Parathyroid adenoma (tissue), 2 donors: ENCODE results near the gene SRSF11.
"Not testable (repeated sequence)": the region's sequence is repeated elsewhere in the genome, so short reads cannot be mapped to it uniquely, and the experiment has no call there.

Experiments
- H2AFZ ChIP-seq: fragments of 300-600 bp; sonication (generic); one replicate; pipeline ENCODE4 v1.7.0; 2017; ENCODE audit warnings: antibody characterized with exemption, mild to moderate bottlenecking
- H3K27ac ChIP-seq: fragments of 300-600 bp; sonication (generic); one replicate; pipeline ENCODE4 v1.7.0; 2017
- H3K27me3 ChIP-seq: fragments of 300-600 bp; sonication (generic); one replicate; pipeline ENCODE4 v1.7.0; 2017; ENCODE audit warnings: low read length; ENCODE audit not compliant: control insufficient read depth, insufficient read depth
- H3K36me3 ChIP-seq: fragments of 300-600 bp; sonication (generic); one replicate; pipeline ENCODE4 v1.7.0; 2017; ENCODE audit warnings: low read length; ENCODE audit not compliant: control insufficient read depth, insufficient read depth
- H3K4me1 ChIP-seq: fragments of 300-600 bp; sonication (generic); one replicate; pipeline ENCODE4 v1.7.0; 2017; ENCODE audit warnings: control low read depth
- H3K4me2 ChIP-seq: fragments of 300-600 bp; sonication (generic); one replicate; pipeline ENCODE4 v1.7.0; 2017; ENCODE audit warnings: low read length
- H3K4me3 ChIP-seq: fragments of 300-600 bp; sonication (generic); one replicate; pipeline ENCODE4 v1.7.0; 2017; ENCODE audit warnings: low read depth, low read length
- H3K79me2 ChIP-seq: fragments of 300-600 bp; sonication (generic); one replicate; pipeline ENCODE4 v1.7.0; 2017; ENCODE audit warnings: control low read depth
- H3K9ac ChIP-seq: fragments of 300-600 bp; sonication (generic); one replicate; pipeline ENCODE4 v1.7.0; 2017; ENCODE audit warnings: mild to moderate bottlenecking
- H3K9me3 ChIP-seq: fragments of 300-600 bp; sonication (generic); one replicate; pipeline ENCODE4 v1.7.0; 2017; ENCODE audit warnings: low read length; ENCODE audit not compliant: control insufficient read depth
- TF ChIP-seq, protein P1 (sequence below): fragments of 300-600 bp; sonication (generic); IDR thresholded peaks from one replicate; pipeline ENCODE4 v1.7.0; 2017; ENCODE audit warnings: antibody characterized with exemption, mild to moderate bottlenecking
- donor health status: primary hyperparathyroidism.

Gene SRSF11

DNA sequence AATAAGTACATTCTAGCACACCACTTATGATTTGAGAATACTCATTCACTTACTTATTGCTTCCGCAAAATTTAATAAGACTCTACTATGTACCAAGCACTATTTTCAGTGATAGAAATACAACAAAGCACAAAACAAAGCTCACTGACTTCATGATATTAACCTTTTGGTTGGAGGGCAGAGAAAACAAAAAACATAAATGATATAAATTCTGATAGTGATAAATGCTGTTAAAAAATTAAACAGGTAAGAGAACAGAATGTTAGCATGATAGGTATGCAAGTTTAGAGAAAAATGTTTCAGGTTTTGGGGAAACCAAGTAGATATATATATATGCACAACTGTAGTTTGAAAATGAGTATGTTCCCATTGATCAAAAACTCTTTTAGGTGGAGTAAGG, 17.0 kb upstream of the SRSF11 start:
- Histone ChIP-seq H3K4me1 (no peaks in the 10 kb centered on the region), H3K27ac (no peak overlapping the region), H2AFZ (no peak overlapping the region), H3K27me3 (no peaks in the 10 kb centered on the region), H3K4me3 (peak overlapping the region; percentile 88), H3K79me2 (peaks cover 19% of the 10 kb centered on the region), H3K9me3 (no peaks in the 10 kb centered on the region), H3K4me2 (peak overlapping the region; percentile 69), H3K9ac (no peak overlapping the region), H3K36me3 (no peaks in the 10 kb centered on the region)
- TF ChIP-seq, protein P1, sequence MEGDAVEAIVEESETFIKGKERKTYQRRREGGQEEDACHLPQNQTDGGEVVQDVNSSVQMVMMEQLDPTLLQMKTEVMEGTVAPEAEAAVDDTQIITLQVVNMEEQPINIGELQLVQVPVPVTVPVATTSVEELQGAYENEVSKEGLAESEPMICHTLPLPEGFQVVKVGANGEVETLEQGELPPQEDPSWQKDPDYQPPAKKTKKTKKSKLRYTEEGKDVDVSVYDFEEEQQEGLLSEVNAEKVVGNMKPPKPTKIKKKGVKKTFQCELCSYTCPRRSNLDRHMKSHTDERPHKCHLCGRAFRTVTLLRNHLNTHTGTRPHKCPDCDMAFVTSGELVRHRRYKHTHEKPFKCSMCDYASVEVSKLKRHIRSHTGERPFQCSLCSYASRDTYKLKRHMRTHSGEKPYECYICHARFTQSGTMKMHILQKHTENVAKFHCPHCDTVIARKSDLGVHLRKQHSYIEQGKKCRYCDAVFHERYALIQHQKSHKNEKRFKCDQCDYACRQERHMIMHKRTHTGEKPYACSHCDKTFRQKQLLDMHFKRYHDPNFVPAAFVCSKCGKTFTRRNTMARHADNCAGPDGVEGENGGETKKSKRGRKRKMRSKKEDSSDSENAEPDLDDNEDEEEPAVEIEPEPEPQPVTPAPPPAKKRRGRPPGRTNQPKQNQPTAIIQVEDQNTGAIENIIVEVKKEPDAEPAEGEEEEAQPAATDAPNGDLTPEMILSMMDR = no peak

DNA sequence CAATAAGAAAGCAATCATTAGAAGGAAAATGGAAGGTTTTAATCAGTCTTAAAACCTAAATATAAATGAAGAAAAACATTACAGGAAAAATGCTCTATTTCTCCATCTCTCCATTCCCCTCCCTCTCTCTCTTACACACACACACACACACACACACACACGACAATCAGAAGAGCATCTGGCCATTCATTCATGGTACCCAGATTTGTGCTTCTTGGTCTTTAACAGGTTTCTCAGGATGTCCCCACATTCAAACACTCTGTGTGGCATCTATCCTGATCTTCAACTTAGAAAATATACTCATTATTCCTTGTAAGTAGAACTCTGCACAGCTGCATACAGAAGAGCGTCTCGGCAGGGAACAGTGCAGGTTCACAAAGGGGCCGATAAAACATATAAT, 16.6 kb upstream of the SRSF11 start:
- Histone ChIP-seq H3K4me1 (no peaks in the 10 kb centered on the region), H3K79me2 (peaks cover 19% of the 10 kb centered on the region), H3K9me3 (no peaks in the 10 kb centered on the region), H3K9ac (no peak overlapping the region), H3K27me3 (no peaks in the 10 kb centered on the region), H3K27ac (no peak overlapping the region), H2AFZ (peak overlapping the region; percentile 94), H3K4me3 (peak overlapping the region; percentile 88), H3K4me2 (peak overlapping the region; percentile 69), H3K36me3 (no peaks in the 10 kb centered on the region)
- TF ChIP-seq, protein P1 = no peak

DNA sequence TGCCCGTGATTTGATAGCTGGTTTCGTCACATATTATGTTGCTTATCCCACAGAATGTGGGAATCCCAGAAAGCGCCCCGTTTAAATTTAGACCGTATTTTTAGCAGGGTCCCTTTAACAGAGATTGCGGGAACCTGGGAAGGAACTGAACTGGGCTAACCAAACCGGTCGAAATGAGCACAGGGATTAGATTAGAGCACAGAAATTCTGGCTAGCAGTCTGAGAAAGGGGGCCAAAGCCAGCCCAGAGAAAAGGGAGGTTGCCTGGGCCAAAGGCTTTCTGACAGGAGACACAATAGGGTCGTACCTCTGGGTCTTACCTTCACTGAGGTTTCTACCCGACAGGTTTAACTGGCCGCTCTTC, 16.1 kb upstream of the SRSF11 start:
- Histone ChIP-seq H3K4me3 (peak overlapping the region; percentile 88), H3K9ac (peak overlapping the region; percentile 25), H3K4me2 (peak overlapping the region; percentile 69), H2AFZ (peak overlapping the region; percentile 94), H3K27me3 (no peaks in the 10 kb centered on the region), H3K4me1 (no peaks in the 10 kb centered on the region), H3K79me2 (peaks cover 19% of the 10 kb centered on the region), H3K27ac (peak overlapping the region; percentile 80), H3K9me3 (no peaks in the 10 kb centered on the region), H3K36me3 (no peaks in the 10 kb centered on the region)
- TF ChIP-seq, protein P1 = no peak

DNA sequence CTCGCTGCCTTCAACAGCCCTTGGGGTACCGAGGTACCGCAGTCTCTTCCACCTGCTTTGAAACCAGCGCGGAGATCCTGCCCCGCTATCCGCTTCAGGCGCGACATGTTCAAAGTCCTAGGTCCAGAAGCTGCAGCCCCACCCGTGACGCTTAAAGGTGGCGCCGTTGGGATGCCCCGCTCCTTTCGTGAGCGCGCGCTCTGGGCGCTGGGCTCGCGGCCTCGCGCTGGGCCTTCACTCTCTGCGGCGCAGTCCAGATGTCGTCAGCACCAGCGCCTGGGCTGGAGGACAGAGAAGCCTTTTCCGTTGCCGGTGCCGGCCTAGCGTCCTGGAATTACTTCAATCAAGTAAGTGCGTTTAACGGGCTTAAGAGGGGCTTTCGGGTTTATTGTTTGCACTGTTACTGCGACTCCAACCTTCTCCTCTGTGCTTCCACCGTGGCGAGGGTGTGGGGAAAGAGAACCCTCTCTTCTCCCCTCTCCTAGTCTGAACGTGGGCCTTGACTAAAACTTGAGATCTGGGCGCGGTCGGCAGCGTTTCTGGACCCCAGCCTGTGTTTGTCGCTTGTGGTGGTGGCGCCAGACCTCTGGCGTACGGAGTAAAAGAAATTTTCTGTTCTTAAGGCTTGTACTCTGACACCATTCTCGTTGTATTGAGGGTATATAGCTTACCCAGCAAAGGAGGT, 15.6 kb upstream of the SRSF11 start, which contains the start of gene LRRC40:
Gene LRRC40, minus strand, starts transcription at position 146 of the 685 bp plus-strand sequence. Its CDS starts 39 bp downstream, at position 107.
- Histone ChIP-seq H3K36me3 (no peaks in the 10 kb centered on the region), H3K4me2 (peak within 1 kb of the TSS; percentile 69), H3K79me2 (peaks cover 22% of the 10 kb centered on the region), H3K9me3 (no peaks in the 10 kb centered on the region), H3K27me3 (no peaks in the 10 kb centered on the region), H3K27ac (peak within 1 kb of the TSS; percentile 80), H3K4me1 (no peaks in the 10 kb centered on the region), H2AFZ (peak within 1 kb of the TSS; percentile 94), H3K9ac (peak within 1 kb of the TSS; percentile 78), H3K4me3 (peak within 1 kb of the TSS; percentile 88)
- TF ChIP-seq, protein P1 = no peak

DNA sequence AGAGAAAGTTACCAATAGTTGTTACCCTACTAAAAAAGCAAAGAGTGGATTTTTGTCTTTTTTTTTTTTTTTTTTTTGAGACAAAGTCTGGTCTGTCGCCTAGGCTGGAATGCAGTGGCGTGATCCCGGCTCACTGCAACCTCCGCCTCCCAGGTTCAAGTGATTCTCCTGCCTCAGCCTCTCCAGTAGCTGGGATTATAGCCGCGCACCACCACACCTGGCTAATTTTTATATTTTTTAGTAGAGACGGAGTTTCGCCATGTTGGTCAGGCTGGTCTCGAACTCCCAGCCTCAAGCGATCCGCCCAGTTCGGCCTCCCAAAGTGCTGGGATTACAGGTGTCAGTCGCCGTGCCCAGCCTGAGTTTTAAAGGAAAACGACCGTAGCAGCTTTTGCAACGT, 14.3 kb upstream of the SRSF11 start:
- peak overlapping the region; percentile 88 for H3K4me3 ChIP-seq
- not testable (repeated sequence) for H3K27ac ChIP-seq, H3K9me3 ChIP-seq, H2AFZ ChIP-seq, H3K36me3 ChIP-seq, H3K27me3 ChIP-seq, H3K9ac ChIP-seq, H3K4me1 ChIP-seq
- peaks cover 22% of the 10 kb centered on the region for H3K79me2 ChIP-seq
- peak overlapping the region; percentile 69 for H3K4me2 ChIP-seq
